ENCODE data around the gene ANXA1.

DNA sequence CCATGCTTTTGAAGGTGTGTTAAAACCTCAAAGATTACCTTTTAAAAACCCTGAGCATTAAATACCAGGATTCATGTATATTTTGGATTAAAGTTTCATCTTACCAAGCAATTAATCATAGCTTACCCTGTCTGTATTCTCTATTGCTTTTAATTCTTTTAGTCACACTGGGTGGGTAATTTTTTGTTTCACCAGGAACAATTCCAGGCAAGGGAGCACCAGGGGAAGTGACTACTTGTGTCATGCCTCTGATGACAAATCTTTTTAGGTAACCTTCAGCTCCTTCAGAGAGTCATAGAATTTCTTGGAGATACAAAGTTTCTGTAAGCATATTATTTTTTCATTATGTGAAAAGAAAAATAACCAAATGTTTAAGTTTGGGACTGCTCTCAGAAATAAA is 33.4 kb upstream of the ANXA1 start:
- TF ChIP-seq, protein P1, sequence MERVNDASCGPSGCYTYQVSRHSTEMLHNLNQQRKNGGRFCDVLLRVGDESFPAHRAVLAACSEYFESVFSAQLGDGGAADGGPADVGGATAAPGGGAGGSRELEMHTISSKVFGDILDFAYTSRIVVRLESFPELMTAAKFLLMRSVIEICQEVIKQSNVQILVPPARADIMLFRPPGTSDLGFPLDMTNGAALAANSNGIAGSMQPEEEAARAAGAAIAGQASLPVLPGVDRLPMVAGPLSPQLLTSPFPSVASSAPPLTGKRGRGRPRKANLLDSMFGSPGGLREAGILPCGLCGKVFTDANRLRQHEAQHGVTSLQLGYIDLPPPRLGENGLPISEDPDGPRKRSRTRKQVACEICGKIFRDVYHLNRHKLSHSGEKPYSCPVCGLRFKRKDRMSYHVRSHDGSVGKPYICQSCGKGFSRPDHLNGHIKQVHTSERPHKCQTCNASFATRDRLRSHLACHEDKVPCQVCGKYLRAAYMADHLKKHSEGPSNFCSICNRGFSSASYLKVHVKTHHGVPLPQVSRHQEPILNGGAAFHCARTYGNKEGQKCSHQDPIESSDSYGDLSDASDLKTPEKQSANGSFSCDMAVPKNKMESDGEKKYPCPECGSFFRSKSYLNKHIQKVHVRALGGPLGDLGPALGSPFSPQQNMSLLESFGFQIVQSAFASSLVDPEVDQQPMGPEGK (CRISPR knock-in tag; IDR thresholded peaks at IDR 0.05; ENCODE audit: borderline replicate concordance) = no peak
- TF ChIP-seq ZFP30 (CRISPR knock-in tag; IDR thresholded peaks at IDR 0.05) (no peak), SNAI2 (CRISPR knock-in tag; IDR thresholded peaks at IDR 0.05) (no peak), ZFP3 (CRISPR knock-in tag; IDR thresholded peaks at IDR 0.05) (no peak), ISL1 (CRISPR knock-in tag; IDR thresholded peaks at IDR 0.05) (no peak), RARB (CRISPR knock-in tag; IDR thresholded peaks at IDR 0.05) (no peak), OSR1 (CRISPR knock-in tag; IDR thresholded peaks at IDR 0.05) (no peak), TCF4 (CRISPR knock-in tag; IDR thresholded peaks at IDR 0.05; ENCODE audit: borderline replicate concordance) (no peak), CSDC2 (CRISPR knock-in tag; IDR thresholded peaks at IDR 0.05) (no peak), PPARA (CRISPR knock-in tag; IDR thresholded peaks at IDR 0.05; ENCODE audit: borderline replicate concordance) (no peak)
- TF ChIP-seq, protein P2, sequence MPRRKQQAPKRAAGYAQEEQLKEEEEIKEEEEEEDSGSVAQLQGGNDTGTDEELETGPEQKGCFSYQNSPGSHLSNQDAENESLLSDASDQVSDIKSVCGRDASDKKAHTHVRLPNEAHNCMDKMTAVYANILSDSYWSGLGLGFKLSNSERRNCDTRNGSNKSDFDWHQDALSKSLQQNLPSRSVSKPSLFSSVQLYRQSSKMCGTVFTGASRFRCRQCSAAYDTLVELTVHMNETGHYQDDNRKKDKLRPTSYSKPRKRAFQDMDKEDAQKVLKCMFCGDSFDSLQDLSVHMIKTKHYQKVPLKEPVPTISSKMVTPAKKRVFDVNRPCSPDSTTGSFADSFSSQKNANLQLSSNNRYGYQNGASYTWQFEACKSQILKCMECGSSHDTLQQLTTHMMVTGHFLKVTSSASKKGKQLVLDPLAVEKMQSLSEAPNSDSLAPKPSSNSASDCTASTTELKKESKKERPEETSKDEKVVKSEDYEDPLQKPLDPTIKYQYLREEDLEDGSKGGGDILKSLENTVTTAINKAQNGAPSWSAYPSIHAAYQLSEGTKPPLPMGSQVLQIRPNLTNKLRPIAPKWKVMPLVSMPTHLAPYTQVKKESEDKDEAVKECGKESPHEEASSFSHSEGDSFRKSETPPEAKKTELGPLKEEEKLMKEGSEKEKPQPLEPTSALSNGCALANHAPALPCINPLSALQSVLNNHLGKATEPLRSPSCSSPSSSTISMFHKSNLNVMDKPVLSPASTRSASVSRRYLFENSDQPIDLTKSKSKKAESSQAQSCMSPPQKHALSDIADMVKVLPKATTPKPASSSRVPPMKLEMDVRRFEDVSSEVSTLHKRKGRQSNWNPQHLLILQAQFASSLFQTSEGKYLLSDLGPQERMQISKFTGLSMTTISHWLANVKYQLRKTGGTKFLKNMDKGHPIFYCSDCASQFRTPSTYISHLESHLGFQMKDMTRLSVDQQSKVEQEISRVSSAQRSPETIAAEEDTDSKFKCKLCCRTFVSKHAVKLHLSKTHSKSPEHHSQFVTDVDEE (CRISPR knock-in tag; IDR thresholded peaks at IDR 0.05) = no peak
- TF ChIP-seq, protein P3, sequence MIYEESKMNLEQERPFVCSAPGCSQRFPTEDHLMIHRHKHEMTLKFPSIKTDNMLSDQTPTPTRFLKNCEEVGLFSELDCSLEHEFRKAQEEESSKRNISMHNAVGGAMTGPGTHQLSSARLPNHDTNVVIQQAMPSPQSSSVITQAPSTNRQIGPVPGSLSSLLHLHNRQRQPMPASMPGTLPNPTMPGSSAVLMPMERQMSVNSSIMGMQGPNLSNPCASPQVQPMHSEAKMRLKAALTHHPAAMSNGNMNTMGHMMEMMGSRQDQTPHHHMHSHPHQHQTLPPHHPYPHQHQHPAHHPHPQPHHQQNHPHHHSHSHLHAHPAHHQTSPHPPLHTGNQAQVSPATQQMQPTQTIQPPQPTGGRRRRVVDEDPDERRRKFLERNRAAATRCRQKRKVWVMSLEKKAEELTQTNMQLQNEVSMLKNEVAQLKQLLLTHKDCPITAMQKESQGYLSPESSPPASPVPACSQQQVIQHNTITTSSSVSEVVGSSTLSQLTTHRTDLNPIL (CRISPR knock-in tag; IDR thresholded peaks at IDR 0.05; ENCODE audit: low read depth) = no peak
- TF ChIP-seq, protein P4, sequence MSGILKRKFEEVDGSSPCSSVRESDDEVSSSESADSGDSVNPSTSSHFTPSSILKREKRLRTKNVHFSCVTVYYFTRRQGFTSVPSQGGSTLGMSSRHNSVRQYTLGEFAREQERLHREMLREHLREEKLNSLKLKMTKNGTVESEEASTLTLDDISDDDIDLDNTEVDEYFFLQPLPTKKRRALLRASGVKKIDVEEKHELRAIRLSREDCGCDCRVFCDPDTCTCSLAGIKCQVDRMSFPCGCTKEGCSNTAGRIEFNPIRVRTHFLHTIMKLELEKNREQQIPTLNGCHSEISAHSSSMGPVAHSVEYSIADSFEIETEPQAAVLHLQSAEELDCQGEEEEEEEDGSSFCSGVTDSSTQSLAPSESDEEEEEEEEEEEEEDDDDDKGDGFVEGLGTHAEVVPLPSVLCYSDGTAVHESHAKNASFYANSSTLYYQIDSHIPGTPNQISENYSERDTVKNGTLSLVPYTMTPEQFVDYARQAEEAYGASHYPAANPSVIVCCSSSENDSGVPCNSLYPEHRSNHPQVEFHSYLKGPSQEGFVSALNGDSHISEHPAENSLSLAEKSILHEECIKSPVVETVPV (CRISPR knock-in tag; IDR thresholded peaks at IDR 0.05) = no peak
- TF ChIP-seq, protein P5, sequence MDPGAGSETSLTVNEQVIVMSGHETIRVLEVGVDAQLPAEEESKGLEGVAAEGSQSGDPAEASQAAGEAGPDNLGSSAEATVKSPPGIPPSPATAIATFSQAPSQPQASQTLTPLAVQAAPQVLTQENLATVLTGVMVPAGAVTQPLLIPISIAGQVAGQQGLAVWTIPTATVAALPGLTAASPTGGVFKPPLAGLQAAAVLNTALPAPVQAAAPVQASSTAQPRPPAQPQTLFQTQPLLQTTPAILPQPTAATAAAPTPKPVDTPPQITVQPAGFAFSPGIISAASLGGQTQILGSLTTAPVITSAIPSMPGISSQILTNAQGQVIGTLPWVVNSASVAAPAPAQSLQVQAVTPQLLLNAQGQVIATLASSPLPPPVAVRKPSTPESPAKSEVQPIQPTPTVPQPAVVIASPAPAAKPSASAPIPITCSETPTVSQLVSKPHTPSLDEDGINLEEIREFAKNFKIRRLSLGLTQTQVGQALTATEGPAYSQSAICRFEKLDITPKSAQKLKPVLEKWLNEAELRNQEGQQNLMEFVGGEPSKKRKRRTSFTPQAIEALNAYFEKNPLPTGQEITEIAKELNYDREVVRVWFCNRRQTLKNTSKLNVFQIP (CRISPR knock-in tag; IDR thresholded peaks at IDR 0.05; ENCODE audit: borderline replicate concordance, low read depth) = no peak

Measured in SK-N-SH treated with all-trans-retinoic acid at 6 μM for 48 hours (cell line).